Esophagus squamous epithelium (tissue), 4 donors: ENCODE measurements around the gene EPM2AIP1.

Source experiments
- POLR2A ChIP-seq, 4 donors: fragments of 450-650 bp; IDR thresholded peaks; one replicate each; pipeline ENCODE4 v1.6.1; 2017; ENCODE audit warnings: antibody characterized with exemption in 4 of 4, mild to moderate bottlenecking in 4 of 4, moderate library complexity in 3 of 4
- TF ChIP-seq, protein P1 (sequence below), 6 experiments: fragments of 450-650 bp in 4 of 6; fragments of 200-600 bp in 2 of 6; sonication (generic) in 2 of 6; IDR thresholded peaks; one replicate each; pipeline ENCODE4 v1.5.1; 2016 to 2019; ENCODE audit warnings: antibody characterized with exemption in 6 of 6, mild to moderate bottlenecking in 4 of 6, moderate library complexity in 4 of 6

DNA sequence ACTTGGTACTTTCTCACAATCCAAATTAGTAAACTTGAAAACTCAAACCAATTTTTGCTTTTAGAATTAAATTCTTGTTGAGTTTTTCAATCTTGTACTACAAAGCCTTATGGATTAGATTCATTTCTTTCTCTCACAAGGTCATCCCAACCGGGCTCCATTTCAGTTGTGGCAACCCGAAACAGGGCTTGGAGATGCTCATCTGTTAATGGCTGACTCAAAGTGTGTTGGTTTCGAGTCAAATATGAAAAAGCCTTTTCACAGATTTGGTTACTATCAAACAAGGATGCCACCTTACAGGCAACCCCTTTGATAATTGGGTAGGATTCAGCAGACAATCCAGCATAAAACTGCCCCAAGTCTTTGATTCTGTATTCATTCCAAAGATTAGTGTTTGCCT is 1.8 kb downstream of the EPM2AIP1 start:
- TF ChIP-seq POLR2A (IDR thresholded peaks at IDR 0.05): no peak
- TF ChIP-seq, protein P1, sequence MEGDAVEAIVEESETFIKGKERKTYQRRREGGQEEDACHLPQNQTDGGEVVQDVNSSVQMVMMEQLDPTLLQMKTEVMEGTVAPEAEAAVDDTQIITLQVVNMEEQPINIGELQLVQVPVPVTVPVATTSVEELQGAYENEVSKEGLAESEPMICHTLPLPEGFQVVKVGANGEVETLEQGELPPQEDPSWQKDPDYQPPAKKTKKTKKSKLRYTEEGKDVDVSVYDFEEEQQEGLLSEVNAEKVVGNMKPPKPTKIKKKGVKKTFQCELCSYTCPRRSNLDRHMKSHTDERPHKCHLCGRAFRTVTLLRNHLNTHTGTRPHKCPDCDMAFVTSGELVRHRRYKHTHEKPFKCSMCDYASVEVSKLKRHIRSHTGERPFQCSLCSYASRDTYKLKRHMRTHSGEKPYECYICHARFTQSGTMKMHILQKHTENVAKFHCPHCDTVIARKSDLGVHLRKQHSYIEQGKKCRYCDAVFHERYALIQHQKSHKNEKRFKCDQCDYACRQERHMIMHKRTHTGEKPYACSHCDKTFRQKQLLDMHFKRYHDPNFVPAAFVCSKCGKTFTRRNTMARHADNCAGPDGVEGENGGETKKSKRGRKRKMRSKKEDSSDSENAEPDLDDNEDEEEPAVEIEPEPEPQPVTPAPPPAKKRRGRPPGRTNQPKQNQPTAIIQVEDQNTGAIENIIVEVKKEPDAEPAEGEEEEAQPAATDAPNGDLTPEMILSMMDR (IDR thresholded peaks at IDR 0.05): no peak
